Measurements from ENCODE around the gene PAX2.

The PAX2 gene

DNA sequence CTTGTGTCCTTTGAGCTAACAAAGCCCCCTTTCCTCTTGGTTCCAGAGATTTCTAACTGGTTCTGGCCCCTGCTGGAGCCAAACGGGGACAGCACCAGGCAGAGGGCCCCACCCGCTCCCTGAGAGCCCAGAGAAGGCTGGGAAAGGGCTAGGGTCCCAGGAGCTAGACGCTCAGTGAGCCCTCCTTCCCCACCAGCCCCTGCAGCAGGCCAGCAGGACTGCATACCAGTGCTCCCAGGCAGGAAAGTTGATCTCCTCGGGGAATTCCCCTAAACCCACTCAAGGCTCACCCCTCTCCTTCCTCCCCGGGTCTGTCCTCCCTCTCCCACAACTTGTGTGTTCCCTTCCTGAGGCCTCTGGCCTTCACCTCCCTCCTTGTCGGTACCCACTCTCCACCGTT, 47.7 kb downstream of the PAX2 start:
- DNase-seq = no peak

DNA sequence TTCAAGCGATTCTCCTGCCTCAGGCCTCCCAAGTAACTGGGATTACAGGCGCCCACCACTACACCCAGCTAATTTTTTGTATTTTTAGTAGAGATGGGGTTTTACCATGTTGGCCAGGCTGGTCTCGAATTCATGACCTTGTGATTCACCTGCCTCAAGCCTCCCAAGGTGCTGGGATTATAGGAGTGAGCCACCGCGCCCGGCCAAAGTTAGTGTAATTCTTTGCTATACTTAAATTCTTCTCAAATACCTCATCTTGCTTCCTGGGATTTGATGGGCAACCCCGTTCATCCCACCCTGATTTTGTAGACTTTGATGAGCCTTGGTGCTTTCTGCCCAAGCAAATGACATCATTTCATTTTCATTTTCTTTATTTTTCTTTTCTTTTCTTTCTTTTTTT, 54.5 kb downstream of the PAX2 start:
- no peak for DNase-seq

- no peak for DNase-seq
Observed at GRCh38 chr10:100800931-100801330, 55.5 kb downstream of the PAX2 start.

- no peak for DNase-seq
Observed at GRCh38 chr10:100802196-100802595, 56.8 kb downstream of the PAX2 start.

DNA sequence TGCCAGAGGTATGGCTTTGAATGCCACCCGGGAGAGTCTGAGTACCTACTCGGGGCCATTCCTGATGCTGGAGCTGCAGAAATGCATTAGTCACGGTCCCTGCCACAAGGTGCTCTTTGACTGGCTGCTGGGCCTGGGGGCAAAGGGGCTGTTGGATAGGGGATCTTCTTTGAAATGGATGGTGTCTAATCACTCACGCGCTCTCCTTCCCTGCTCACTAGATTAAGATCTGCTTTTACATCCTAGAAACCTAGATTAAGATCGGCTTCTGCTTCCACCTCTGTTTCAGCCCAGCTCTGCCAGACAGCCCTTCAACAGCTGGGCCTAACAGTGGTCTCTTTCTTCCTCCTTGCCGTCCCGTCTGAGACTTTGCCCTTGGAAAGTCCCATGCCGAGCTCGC, 57.2 kb downstream of the PAX2 start:
- DNase-seq = no peak

DNA sequence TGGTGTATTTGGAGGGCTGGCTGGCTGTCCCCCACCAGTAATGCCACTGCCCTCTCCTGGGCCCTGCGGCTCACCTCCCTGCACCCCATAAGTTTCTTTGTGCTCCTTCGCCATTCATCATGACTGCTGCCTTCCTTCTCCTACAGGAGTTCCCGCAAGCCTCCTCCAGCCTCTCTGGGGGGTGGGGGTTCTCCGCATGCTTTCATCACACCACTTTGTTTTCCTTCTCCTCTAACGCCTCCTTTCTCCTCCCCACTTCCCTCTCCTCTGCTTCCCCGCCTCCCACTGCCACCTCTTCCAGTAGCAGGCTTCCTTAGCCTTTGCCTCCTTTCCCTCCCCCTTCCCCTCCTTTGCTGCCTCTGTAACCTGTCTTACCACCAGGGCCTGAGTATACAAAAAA, 58.1 kb downstream of the PAX2 start:
- no peak for DNase-seq

GRCh38 chr10:100803908-100804307, 58.5 kb downstream of the PAX2 start:
- DNase-seq = no peak

- DNase-seq = no peak
Observed at GRCh38 chr10:100805543-100806355, 60.4 kb downstream of the PAX2 start.

GRCh38 chr10:100806356-100806645, 60.9 kb downstream of the PAX2 start:
- DNase-seq = no peak

- DNase-seq = no peak
Observed at GRCh38 chr10:100807241-100807951, 62.0 kb downstream of the PAX2 start.

DNA sequence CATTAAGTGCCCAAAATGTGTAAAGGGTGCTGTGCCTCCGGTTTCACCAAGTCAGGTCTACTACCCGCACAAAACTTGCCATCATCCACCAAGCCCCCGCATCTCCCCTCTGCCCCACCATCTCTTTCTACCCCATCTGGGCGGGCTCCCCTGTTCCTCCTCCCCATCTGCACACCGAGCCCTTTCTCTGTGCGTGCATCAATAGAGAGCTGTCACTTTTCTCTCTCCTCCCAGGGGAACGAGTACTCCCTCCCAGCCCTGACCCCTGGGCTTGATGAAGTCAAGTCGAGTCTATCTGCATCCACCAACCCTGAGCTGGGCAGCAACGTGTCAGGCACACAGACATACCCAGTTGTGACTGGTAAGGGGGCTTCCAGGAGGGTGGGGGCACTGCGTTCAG, 63.5 kb downstream of the PAX2 start:
- no peak for DNase-seq

- DNase-seq = no peak
Observed at GRCh38 chr10:100810091-100810834, 64.9 kb downstream of the PAX2 start.

DNA sequence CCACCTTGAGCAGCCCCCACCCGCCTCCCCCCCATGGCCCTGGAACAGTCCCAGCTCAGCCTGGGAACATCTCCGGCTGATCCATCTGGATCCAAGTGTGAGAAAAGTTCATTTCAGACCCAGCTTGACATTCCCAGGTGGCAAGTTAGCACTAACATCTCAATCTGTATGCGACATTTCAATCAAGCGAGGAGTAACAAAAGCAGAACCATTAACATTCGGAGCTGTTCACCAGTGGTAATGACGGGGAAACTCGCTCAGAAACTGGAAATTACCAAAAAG, 65.4 kb downstream of the PAX2 start:
- DNase-seq = no peak

GRCh38 chr10:100811261-100811660, 65.9 kb downstream of the PAX2 start:
- no peak for DNase-seq

DNA sequence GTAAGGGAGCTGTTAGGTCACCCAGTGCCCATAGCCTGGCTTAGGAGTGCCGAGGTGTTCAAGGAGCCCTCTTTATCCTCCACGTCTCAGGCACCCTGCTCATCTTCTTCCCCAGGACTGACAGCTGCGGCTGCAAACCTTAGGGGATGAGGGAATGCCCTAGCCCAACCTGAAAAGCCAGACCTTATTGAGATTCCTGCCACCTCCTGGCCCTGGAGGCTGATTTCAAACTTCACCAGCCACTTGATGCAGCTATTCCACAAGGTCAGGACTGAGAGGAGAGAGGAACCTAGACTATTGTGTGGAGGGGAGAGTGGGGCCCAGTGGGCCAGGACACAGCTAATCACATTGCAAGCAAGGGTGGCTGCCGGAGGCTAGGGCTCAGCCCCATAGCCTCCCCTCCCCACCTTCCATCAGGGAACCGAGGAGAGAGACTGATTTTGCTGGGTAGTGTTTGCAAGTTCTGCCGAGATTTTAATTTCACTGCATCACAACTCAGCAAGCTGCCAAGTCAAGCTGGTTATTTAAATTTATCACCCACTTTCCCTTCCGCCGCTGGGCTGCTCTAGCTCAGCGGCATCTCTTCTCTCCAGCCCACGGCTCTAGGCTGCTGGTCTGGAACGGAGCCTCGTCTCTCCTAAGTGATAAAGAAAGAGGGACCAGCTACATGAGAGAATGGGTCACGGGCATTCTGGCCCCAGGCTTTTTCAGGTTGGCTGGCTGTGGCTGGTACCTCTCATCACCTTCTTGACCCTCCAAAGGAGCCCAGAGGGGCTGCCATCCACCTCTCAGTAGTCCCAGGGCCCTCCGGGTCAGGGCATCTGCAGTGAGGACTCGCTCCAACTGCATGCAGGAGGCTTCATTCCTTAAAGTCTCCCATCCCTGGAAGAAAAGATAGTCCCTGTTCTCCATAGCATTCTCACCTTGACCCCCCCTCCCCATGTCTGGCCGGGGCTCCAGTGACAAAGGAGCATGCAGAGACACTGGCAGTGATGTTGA, 66.7 kb downstream of the PAX2 start:
- no peak for DNase-seq

- no peak for DNase-seq
Observed at GRCh38 chr10:100812978-100813377, 67.6 kb downstream of the PAX2 start.

GRCh38 chr10:100814751-100815474, 69.5 kb downstream of the PAX2 start:
- no peak for DNase-seq

DNA sequence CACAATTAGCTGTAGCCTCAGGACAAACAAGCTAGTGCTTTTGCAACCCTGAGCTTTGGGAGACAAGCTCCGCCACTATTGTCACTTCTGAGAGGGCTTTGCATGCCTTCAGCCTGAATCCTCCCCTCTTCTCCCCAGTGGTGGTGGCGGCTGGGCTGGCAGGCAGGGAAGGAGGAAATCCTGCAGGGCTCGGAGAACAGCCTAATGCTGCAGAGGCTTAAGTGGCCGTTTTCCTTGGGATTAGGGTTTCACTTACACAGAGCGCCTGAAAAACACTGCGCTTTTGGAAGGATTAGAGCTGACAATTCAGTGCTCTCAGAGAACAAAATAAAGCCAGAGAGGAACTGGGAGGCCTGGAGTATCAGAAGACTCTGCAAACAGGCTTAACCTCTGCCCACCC, 71.3 kb downstream of the PAX2 start:
- DNase-seq = no peak

DNA sequence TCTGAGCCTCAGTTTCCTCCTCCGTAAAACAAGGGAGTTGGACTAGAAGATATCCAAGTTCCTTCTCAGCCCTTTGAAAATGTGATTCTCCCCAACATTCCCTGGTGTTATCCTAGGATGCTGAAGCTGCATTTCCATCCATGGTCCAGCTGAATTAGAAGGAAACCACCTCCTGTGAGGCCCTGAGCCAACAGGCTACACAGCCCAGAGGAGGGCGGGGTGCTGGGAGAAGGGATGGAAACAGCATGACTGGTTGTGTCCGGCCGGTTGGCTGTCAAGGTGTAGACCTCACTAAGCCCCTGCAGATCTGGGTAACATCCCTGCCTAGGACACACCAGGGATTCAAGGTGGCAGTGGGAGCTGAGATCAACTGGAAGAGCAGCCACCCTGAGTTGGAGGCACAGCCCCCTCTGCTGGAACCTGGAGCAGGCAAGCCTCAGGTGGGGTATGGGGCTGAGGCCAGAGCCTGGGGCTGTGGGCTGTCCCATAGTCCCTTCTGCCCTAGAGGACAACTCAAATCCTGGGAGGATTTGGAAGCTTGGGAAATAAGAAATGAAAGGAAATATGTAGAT, 72.0 kb downstream of the PAX2 start:
- no peak for DNase-seq

GRCh38 chr10:100819424-100819823, 74.0 kb downstream of the PAX2 start:
- no peak for DNase-seq

- DNase-seq = no peak
Observed at GRCh38 chr10:100823194-100823593, 77.8 kb downstream of the PAX2 start.

DNA sequence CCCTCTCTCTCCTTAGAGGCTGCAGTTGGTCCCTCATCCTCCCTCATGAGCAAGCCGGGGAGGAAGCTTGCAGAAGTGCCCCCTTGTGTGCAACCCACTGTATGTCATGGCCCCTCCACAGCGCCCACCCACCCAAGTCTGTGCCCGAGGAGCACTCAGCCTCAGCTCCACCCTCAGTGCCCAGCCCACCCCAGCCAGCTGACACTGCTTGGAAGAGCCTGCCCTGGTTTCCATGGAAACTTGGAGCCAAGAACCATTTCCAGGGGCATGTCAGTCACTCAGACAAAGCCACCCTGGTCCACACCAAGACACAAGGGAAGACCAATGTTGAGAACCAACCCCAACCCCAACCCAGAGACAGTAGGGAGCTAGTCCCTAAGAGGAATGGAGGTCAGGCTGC, 79.5 kb downstream of the PAX2 start:
- DNase-seq = no peak
